Lower leg skin (tissue), 4 donors: ENCODE data around the gene ARHGEF4. TPM values are rescaled to one million over a fixed set of nuclear protein-coding genes. Genes with fewer than 3 reads are reported as not detected.
A peak's percentile ranks its signal among the peaks of the same experiment; 100 is the strongest.

ENCODE experiments used
- DNase-seq, 2 donors: peaks; one replicate each; pipeline ENCODE4 v3.0.0-alpha.2; 2019; ENCODE audit warnings: low spot score in 2 of 2
- H3K4me3 ChIP-seq: fragments of 200-600 bp; sonication (generic); 2 replicates; pipeline ENCODE4 v1.5.1; 2017; ENCODE audit warnings: mild to moderate bottlenecking, low read depth; ENCODE audit not compliant: poor library complexity, severe bottlenecking
- CTCF ChIP-seq, 3 donors: fragments of 450-650 bp; IDR thresholded peaks; one replicate each; pipeline ENCODE4 v1.5.1; 2016; ENCODE audit warnings: antibody characterized with exemption in 3 of 3, mild to moderate bottlenecking in 3 of 3, moderate library complexity in 2 of 3
- POLR2A ChIP-seq, 2 donors: fragments of 450-650 bp; IDR thresholded peaks; one replicate each; pipeline ENCODE4 v1.6.1; 2016 to 2017; ENCODE audit warnings: antibody characterized with exemption in 2 of 2, mild to moderate bottlenecking in 1 of 2, moderate library complexity in 1 of 2
- WGBS, 2 donors: methylation state at CpG; one replicate each; pipeline ENCODE4 v1.1.5; 2018; 5-methylcytosine and 5-hydroxymethylcytosine counted together
- intact Hi-C: fragments of 100-400 bp; cut with DNase I; formaldehyde crosslinking; loops from one replicate; pipeline ENCODE4 v1.15.0; 2023; ENCODE audit warnings: low total_unique reads
- total RNA-seq, 4 donors: library from RNA; depleted of rRNA; stranded (reverse); fragments of >200 nt; gene quantifications; one replicate each; pipeline ENCODE4 v1.1.0, GENCODE V29; 2016

The ARHGEF4 gene
- total RNA-seq, 4 donors from 2014 or later = 106 to 220 (median 120) TPM

GRCh38 chr2:130791617-130791939 is 45.1 kb upstream of the ARHGEF4 start:
- WGBS, 2 donors = 41 to 61% methylated on average over 4 of the region's 4 CpGs
- intact Hi-C loops = no loop called here
- DNase-seq = peak in 1 of 2 donors; percentile 61
- TF ChIP-seq CTCF (IDR thresholded peaks at IDR 0.05) (no peak), POLR2A (IDR thresholded peaks at IDR 0.05) (no peak)
- no peak overlapping the region for H3K4me3 ChIP-seq

GRCh38 chr2:130795431-130795830 is 41.3 kb upstream of the ARHGEF4 start:
- WGBS, 2 donors = 57 to 68% methylated on average over 2 of the region's 2 CpGs
- no peak for TF ChIP-seq CTCF (IDR thresholded peaks at IDR 0.05)
- TF ChIP-seq POLR2A (IDR thresholded peaks at IDR 0.05) = no peak
- no peak for DNase-seq
- no peak overlapping the region for H3K4me3 ChIP-seq
- intact Hi-C loops = loop anchor here (5.0 kb wide), 1 partner anchor 122 kb away; no protein-coding TSS in a partner anchor

GRCh38 chr2:130796290-130796689 is 40.4 kb upstream of the ARHGEF4 start:
- TF ChIP-seq CTCF (IDR thresholded peaks at IDR 0.05) (no peak), POLR2A (IDR thresholded peaks at IDR 0.05) (no peak)
- WGBS, 2 donors = 69 to 75% methylated on average over 3 of the region's 3 CpGs

GRCh38 chr2:130797493-130798435 is 39.0 kb upstream of the ARHGEF4 start:
- H3K4me3 ChIP-seq = peak overlapping the region; percentile 67
- WGBS, 2 donors = 0 to 1% methylated on average over 11 to 33 of the region's 96 CpGs
- intact Hi-C loops = loop anchor here (5.0 kb wide), 1 partner anchor 120 kb away; no protein-coding TSS in a partner anchor
- DNase-seq = peak; percentile 85 to 97
- TF ChIP-seq POLR2A (IDR thresholded peaks at IDR 0.05) = no peak
- TF ChIP-seq CTCF (IDR thresholded peaks at IDR 0.05) = peak in 2 of 3 donors; percentile 3 to 68

More at GRCh38 chr2:130796290-130796689, 40.4 kb upstream of the ARHGEF4 start:
- H3K4me3 ChIP-seq = no peak overlapping the region
- no peak for DNase-seq
- intact Hi-C loops = loop anchor here (5.0 kb wide), 1 partner anchor 121 kb away; no protein-coding TSS in a partner anchor

GRCh38 chr2:130798472-130799218 is 38.1 kb upstream of the ARHGEF4 start:
- intact Hi-C loops = loop anchor here (5.0 kb wide), 1 partner anchor 119 kb away; no protein-coding TSS in a partner anchor
- WGBS, 2 donors = 29 to 32% methylated on average over 24 to 30 of the region's 30 CpGs
- H3K4me3 ChIP-seq = no peak overlapping the region
- peak in 1 of 2 donors; percentile 84 for DNase-seq
- no peak for TF ChIP-seq CTCF (IDR thresholded peaks at IDR 0.05)
